Cardiac muscle cell (in vitro differentiated cells and primary cell): ENCODE results near the gene C2orf81. TPM values are rescaled to one million over a fixed set of nuclear protein-coding genes. Genes with fewer than 3 reads are reported as not detected.
"Not testable (repeated sequence)": the region's sequence is repeated elsewhere in the genome, so short reads cannot be mapped to it uniquely, and the experiment has no call there.

Experiments
- DNase-seq, 2 donors: peaks; one replicate each; pipeline versions ENCODE4 v3.0.0 to v3.0.0-alpha.2; 2010 to 2017; ENCODE audit warnings: low read depth in 1 of 2, low spot score in 1 of 2
- H3K27ac ChIP-seq: fragments of 200-600 bp; sonication (generic); 2 replicates; pipeline ENCODE4 v1.5.1; 2016
- H3K27me3 ChIP-seq: fragments of 200-600 bp; sonication (generic); 2 replicates; pipeline ENCODE4 v1.6.0; 2016; ENCODE audit warnings: control low read depth
- H3K36me3 ChIP-seq: fragments of 200-600 bp; sonication (generic); 2 replicates; pipeline ENCODE4 v1.5.1; 2016; ENCODE audit warnings: control low read depth
- H3K4me1 ChIP-seq: fragments of 200-600 bp; sonication (generic); 2 replicates; pipeline ENCODE4 v1.8.1; 2017; ENCODE audit warnings: low read depth, mild to moderate bottlenecking, mixed run types
- H3K4me3 ChIP-seq: fragments of 200-600 bp; sonication (generic); 2 replicates; pipeline ENCODE4 v1.5.1; 2016; ENCODE audit warnings: mild to moderate bottlenecking
- H3K9me3 ChIP-seq: fragments of 200-600 bp; sonication (generic); 2 replicates; pipeline ENCODE4 v1.5.1; 2017; ENCODE audit warnings: low read depth, mild to moderate bottlenecking, control low read depth
- polyA plus RNA-seq: library from polyadenylated mRNA; unstranded; fragments of >200 nt; fragmentation: Nextera tagmentation; extraction: Ambion mirVana; gene quantifications from 2 replicates; pipeline ENCODE4 v1.2.1, GENCODE V29; 2016
- total RNA-seq: library from RNA; depleted of rRNA; stranded (reverse); fragments of >200 nt; gene quantifications from 2 replicates; pipeline ENCODE4 v1.2.3, GENCODE V29; 2016
- TF ChIP-seq, protein P1 (sequence below): IDR thresholded peaks from 2 replicates; pipeline ENCODE4 v1.5.1; 2012; ENCODE audit warnings: low read depth, mild to moderate bottlenecking, low read length

Gene C2orf81
- total and polyA plus RNA-seq, 2 experiments from 2014 or later = 7.1 to 9.5 TPM

- DNase-seq = peak in 1 of 2 donors; percentile 13
- Histone ChIP-seq H3K27ac (no peak overlapping the region), H3K27me3 (no peaks in the 10 kb centered on the region), H3K9me3 (no peaks in the 10 kb centered on the region), H3K4me3 (no peak overlapping the region), H3K4me1 (peaks cover 1% of the 10 kb centered on the region), H3K36me3 (no peaks in the 10 kb centered on the region)
- TF ChIP-seq, protein P1, sequence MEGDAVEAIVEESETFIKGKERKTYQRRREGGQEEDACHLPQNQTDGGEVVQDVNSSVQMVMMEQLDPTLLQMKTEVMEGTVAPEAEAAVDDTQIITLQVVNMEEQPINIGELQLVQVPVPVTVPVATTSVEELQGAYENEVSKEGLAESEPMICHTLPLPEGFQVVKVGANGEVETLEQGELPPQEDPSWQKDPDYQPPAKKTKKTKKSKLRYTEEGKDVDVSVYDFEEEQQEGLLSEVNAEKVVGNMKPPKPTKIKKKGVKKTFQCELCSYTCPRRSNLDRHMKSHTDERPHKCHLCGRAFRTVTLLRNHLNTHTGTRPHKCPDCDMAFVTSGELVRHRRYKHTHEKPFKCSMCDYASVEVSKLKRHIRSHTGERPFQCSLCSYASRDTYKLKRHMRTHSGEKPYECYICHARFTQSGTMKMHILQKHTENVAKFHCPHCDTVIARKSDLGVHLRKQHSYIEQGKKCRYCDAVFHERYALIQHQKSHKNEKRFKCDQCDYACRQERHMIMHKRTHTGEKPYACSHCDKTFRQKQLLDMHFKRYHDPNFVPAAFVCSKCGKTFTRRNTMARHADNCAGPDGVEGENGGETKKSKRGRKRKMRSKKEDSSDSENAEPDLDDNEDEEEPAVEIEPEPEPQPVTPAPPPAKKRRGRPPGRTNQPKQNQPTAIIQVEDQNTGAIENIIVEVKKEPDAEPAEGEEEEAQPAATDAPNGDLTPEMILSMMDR = no peak
Measured at GRCh38 chr2:74444498-74445318, 23.3 kb upstream of the C2orf81 start.

DNA sequence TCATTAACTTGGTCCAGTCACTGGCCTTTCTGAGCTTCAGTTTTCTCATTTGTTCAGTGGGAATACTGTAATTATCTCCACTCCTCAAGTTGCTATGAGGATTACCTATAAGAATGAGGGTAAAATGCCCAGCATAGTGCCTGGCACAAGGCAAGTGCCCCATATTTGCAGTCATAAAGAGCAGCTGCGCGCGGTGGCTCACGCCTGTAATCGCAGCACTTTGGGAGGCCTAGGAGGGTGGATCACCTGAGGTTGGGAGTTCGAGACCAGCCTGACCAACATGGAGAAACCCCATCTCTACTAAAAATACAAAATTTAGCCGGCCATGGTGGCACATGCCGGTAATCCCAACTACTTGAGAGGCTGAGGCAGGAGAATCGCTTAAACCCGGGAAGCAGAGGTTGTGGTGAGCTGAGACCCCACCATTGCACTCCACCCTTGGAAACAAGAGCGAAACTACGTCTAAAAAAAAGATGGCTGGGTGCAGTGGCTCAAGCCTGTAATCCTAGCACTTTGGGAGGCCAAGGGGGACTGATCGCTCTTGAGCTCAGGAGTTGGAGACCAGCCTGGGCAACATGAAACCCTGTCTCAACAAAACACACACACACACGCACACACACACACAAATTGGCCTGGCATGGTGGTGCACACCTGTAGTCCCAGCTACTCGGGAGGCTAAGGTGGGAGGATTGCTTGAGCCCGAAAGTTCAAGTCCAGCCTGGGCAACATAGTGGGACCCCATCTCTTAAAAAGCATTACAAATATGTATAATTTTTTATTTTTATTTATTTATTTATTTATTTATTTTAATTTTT is 21.3 kb upstream of the C2orf81 start:
- Histone ChIP-seq H3K4me3 (peak overlapping the region; percentile 41), H3K4me1 (peaks cover 14% of the 10 kb centered on the region)
- H3K36me3 ChIP-seq, H3K9me3 ChIP-seq, H3K27ac ChIP-seq, DNase-seq, H3K27me3 ChIP-seq: not testable (repeated sequence)

- Histone ChIP-seq H3K4me3 (peak within 1 kb of the TSS; percentile 41), H3K36me3 (no peaks in the 10 kb centered on the region), H3K4me1 (peaks cover 14% of the 10 kb centered on the region), H3K9me3 (no peaks in the 10 kb centered on the region), H3K27me3 (no peaks in the 10 kb centered on the region), H3K27ac (peak within 1 kb of the TSS; percentile 98)
- TF ChIP-seq, protein P1 = no peak
- DNase-seq = peak; percentile 41 to 58
Measured at GRCh38 chr2:74441690-74442482, 20.5 kb upstream of the C2orf81 start, which contains the start of gene RTKN. RTKN (minus strand) TSS chr2:74441937; CDS start chr2:74441816, 121 bp downstream.

GRCh38 chr2:74441170-74441689 is 19.8 kb upstream of the C2orf81 start:
- TF ChIP-seq, protein P1 = no peak
- DNase-seq = no peak
- peaks cover 14% of the 10 kb centered on the region for H3K4me1 ChIP-seq
- H3K9me3 ChIP-seq = no peaks in the 10 kb centered on the region
- peak overlapping the region; percentile 98 for H3K27ac ChIP-seq
- H3K27me3 ChIP-seq = no peaks in the 10 kb centered on the region
- peak overlapping the region; percentile 41 for H3K4me3 ChIP-seq
- H3K36me3 ChIP-seq = no peaks in the 10 kb centered on the region

GRCh38 chr2:74440378-74441169 is 19.2 kb upstream of the C2orf81 start:
- TF ChIP-seq, protein P1 = peak; percentile 13
- Histone ChIP-seq H3K4me1 (peaks cover 14% of the 10 kb centered on the region), H3K9me3 (no peaks in the 10 kb centered on the region), H3K27me3 (no peaks in the 10 kb centered on the region), H3K27ac (peak overlapping the region; percentile 98), H3K4me3 (peak overlapping the region; percentile 41), H3K36me3 (no peaks in the 10 kb centered on the region)
- DNase-seq = peak; percentile 90 to 95
